OCI-LY1 (cell line): Measurements from ENCODE around the gene AP1G2.

Experiments
- EZH2 ChIP-seq: fragments of 200-600 bp; sonication (generic), shearing (Covaris generic); IDR thresholded peaks from 2 replicates; pipeline ENCODE4 v1.8.0; 2017; ENCODE audit warnings: borderline replicate concordance, mixed run types, mild to moderate bottlenecking, antibody characterized with exemption, low read length, moderate library complexity, mixed read lengths
- TF ChIP-seq, protein P1 (sequence below): fragments of 200-600 bp; sonication (generic), shearing (Covaris generic); IDR thresholded peaks from 2 replicates; pipeline ENCODE4 v1.5.1; 2017; ENCODE audit warnings: mild to moderate bottlenecking, antibody characterized with exemption, low read length, moderate library complexity, mixed read lengths

GRCh38 chr14:23601424-23601823 lies 33.8 kb upstream of the AP1G2 start:
- TF ChIP-seq, protein P1, sequence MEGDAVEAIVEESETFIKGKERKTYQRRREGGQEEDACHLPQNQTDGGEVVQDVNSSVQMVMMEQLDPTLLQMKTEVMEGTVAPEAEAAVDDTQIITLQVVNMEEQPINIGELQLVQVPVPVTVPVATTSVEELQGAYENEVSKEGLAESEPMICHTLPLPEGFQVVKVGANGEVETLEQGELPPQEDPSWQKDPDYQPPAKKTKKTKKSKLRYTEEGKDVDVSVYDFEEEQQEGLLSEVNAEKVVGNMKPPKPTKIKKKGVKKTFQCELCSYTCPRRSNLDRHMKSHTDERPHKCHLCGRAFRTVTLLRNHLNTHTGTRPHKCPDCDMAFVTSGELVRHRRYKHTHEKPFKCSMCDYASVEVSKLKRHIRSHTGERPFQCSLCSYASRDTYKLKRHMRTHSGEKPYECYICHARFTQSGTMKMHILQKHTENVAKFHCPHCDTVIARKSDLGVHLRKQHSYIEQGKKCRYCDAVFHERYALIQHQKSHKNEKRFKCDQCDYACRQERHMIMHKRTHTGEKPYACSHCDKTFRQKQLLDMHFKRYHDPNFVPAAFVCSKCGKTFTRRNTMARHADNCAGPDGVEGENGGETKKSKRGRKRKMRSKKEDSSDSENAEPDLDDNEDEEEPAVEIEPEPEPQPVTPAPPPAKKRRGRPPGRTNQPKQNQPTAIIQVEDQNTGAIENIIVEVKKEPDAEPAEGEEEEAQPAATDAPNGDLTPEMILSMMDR: no peak
- no peak for TF ChIP-seq EZH2
